Transverse colon (tissue), 4 donors: Measurements from ENCODE around the gene FBH1.

Experiments used
- CTCF ChIP-seq, 5 experiments: fragments of 200-600 bp in 3 of 5; fragments of 450-650 bp in 2 of 5; sonication (generic) in 3 of 5; IDR thresholded peaks; 1 replicate in 2 of 5; 2 replicates in 3 of 5; pipeline ENCODE4 v1.5.1; 2016 to 2017; ENCODE audit warnings: antibody characterized with exemption in 5 of 5, inconsistent platforms in 3 of 5, mild to moderate bottlenecking in 2 of 5, moderate library complexity in 1 of 5
- EP300 ChIP-seq: sonication (generic); formaldehyde crosslinking; IDR thresholded peaks from one replicate; pipeline ENCODE4 v1.6.1; 2017; ENCODE audit warnings: antibody characterized with exemption, low read depth
- POLR2A ChIP-seq: fragments of 450-650 bp; IDR thresholded peaks from one replicate; pipeline ENCODE4 v1.6.1; 2016; ENCODE audit warnings: antibody characterized with exemption, mild to moderate bottlenecking, moderate library complexity
- POLR2AphosphoS5 ChIP-seq, 3 donors: sonication (generic); formaldehyde crosslinking; IDR thresholded peaks; one replicate each; pipeline ENCODE4 v1.6.1; 2016; ENCODE audit warnings: antibody characterized with exemption in 3 of 3

- TF ChIP-seq POLR2A, result no peak
- TF ChIP-seq CTCF (IDR thresholded peaks at IDR 0.05), result no peak
- no peak for TF ChIP-seq POLR2AphosphoS5 (IDR thresholded peaks at IDR 0.05)
- TF ChIP-seq EP300, result no peak
These were observed 30.0 kb upstream of the FBH1 start for GRCh38 chr10:5860066-5860465.
